HepG2 (cell line): ENCODE data around the gene SERPINE2. TPM values are rescaled to one million over a fixed set of nuclear protein-coding genes. Genes with fewer than 3 reads are reported as not detected.

Experiments used
- GATAD2A ChIP-seq: IDR thresholded peaks from 2 replicates; pipeline ENCODE4 v1.6.1; 2016
- HOXA9 ChIP-seq: sonication (generic); formaldehyde crosslinking; IDR thresholded peaks from 2 replicates; pipeline ENCODE4 v1.8.1; 2022; ENCODE audit warnings: missing genetic modification reagents, mild to moderate bottlenecking, moderate library complexity, borderline replicate concordance
- IRF1 ChIP-seq: sonication (generic); formaldehyde crosslinking; IDR thresholded peaks from 2 replicates; pipeline ENCODE4 v1.4.0; 2020; ENCODE audit warnings: low read depth, mild to moderate bottlenecking, missing genetic modification reagents
- KAT8 ChIP-seq: IDR thresholded peaks from 2 replicates; pipeline ENCODE4 v1.6.1; 2016; ENCODE audit warnings: missing genetic modification reagents, missing compliant biosample characterization
- KLF11 ChIP-seq: IDR thresholded peaks from 2 replicates; pipeline ENCODE4 v1.6.1; 2016; ENCODE audit warnings: missing compliant biosample characterization
- KLF16 ChIP-seq, 2 experiments: sonication (generic) in 1 of 2; formaldehyde crosslinking in 1 of 2; IDR thresholded peaks; 2 replicates each; pipeline versions ENCODE4 v1.6.1 to v1.8.0; 2016 to 2023; ENCODE audit warnings: missing genetic modification reagents in 2 of 2, missing compliant biosample characterization in 1 of 2
- MXD3 ChIP-seq: IDR thresholded peaks from 2 replicates; pipeline ENCODE4 v1.6.1; 2016; ENCODE audit warnings: mild to moderate bottlenecking, missing biosample characterization, missing genetic modification reagents
- SOX5 ChIP-seq: IDR thresholded peaks from 2 replicates; pipeline ENCODE4 v1.6.1; 2016; ENCODE audit warnings: borderline replicate concordance
- SRSF4 ChIP-seq: fragments of 200-400 bp; formaldehyde crosslinking; IDR thresholded peaks from one replicate; pipeline ENCODE4 v1.6.1; 2018; ENCODE audit warnings: mild to moderate bottlenecking, low read depth, low read length, moderate library complexity; ENCODE audit not compliant: poor library complexity, severe bottlenecking
- TFDP1 ChIP-seq: IDR thresholded peaks from 2 replicates; pipeline ENCODE4 v1.6.1; 2016; ENCODE audit warnings: missing compliant biosample characterization, missing genetic modification reagents, borderline replicate concordance
- TRAFD1 ChIP-seq: sonication (generic); formaldehyde crosslinking; IDR thresholded peaks from 2 replicates; pipeline ENCODE4 v1.5.1; 2020; ENCODE audit warnings: missing genetic modification reagents, mild to moderate bottlenecking, borderline replicate concordance
- ZNF263 ChIP-seq: sonication (generic); formaldehyde crosslinking; IDR thresholded peaks from 2 replicates; pipeline ENCODE4 v1.4.0; 2020; ENCODE audit warnings: missing genetic modification reagents
- ZNF337 ChIP-seq: sonication (generic); formaldehyde crosslinking; IDR thresholded peaks from 2 replicates; pipeline ENCODE4 v1.5.1; 2020; ENCODE audit warnings: missing genetic modification reagents, low read depth, mild to moderate bottlenecking, borderline replicate concordance
- ZNF33B ChIP-seq: sonication (generic); formaldehyde crosslinking; IDR thresholded peaks from 2 replicates; pipeline ENCODE4 v1.5.1; 2020; ENCODE audit warnings: mild to moderate bottlenecking, missing genetic modification reagents
- ZNF644 ChIP-seq: IDR thresholded peaks from 2 replicates; pipeline ENCODE4 v1.6.1; 2016; ENCODE audit warnings: low read depth
- ZNF687 ChIP-seq: sonication (generic); formaldehyde crosslinking; IDR thresholded peaks from 2 replicates; pipeline ENCODE4 v1.5.1; 2020; ENCODE audit warnings: mild to moderate bottlenecking, missing genetic modification reagents, moderate library complexity
- ZNF773 ChIP-seq: sonication (generic); formaldehyde crosslinking; IDR thresholded peaks from 2 replicates; pipeline ENCODE4 v1.4.0; 2020; ENCODE audit warnings: missing genetic modification reagents, borderline replicate concordance
- ZNF800 ChIP-seq: sonication (generic); formaldehyde crosslinking; IDR thresholded peaks from 2 replicates; pipeline ENCODE4 v1.4.0; 2020; ENCODE audit warnings: missing genetic modification reagents
- polyA plus RNA-seq, 8 experiments: library from polyadenylated mRNA; depleted of rRNA in 3 of 8; stranded (reverse) in 7 of 8; unstranded in 1 of 8; fragments of >200 nt; fragmentation: Illumina TruSeq in 4 of 8; extraction: Trizol in 4 of 8; gene quantifications; 2 replicates each; pipeline versions ENCODE4 v1.2.1 to v1.2.3, GENCODE V29; 2011 to 2016; ENCODE audit warnings: low read depth in 4 of 8, missing spikeins in 1 of 8, mixed read lengths in 1 of 8; ENCODE audit not compliant: insufficient read depth in 1 of 8
- total RNA-seq, 5 experiments: library from RNA; depleted of rRNA; stranded (reverse); fragments of >200 nt; fragmentation: Illumina TruSeq; extraction: Trizol; gene quantifications; 2 replicates each; pipeline ENCODE4 v1.2.3, GENCODE V29; 2016; ENCODE audit warnings: low read depth in 1 of 5

SERPINE2 gene
- total and polyA plus RNA-seq, 2 of the 13 experiments (the other 11 are each of a cell fraction or from before 2014, with no cell fraction given): 7.9 to 18.1 TPM

- peak; percentile 57 for TF ChIP-seq SRSF4
- peak; percentile 73; the same call in 1 of the 2 replicates for TF ChIP-seq KLF11 (CRISPR knock-in tag)
- TF ChIP-seq MXD3 (CRISPR knock-in tag): peak; percentile 99
- 0 out of 2 replicates have a peak, but pooled peaks have one; percentile 64 for TF ChIP-seq ZNF644 (CRISPR knock-in tag)
- peak; percentile 52; the same call in 1 of the 2 replicates for TF ChIP-seq GATAD2A (CRISPR knock-in tag)
- no peak for TF ChIP-seq IRF1 (CRISPR knock-in tag)
- peak; percentile 36; the same call in 1 of the 2 replicates for TF ChIP-seq ZNF773 (CRISPR knock-in tag)
- TF ChIP-seq ZNF800 (CRISPR knock-in tag): peak; percentile 91
- TF ChIP-seq HOXA9 (CRISPR knock-in tag): peak; percentile 94
- peak; percentile 55 to 98; a peak in 2 of 4 replicates for TF ChIP-seq KLF16 (CRISPR knock-in tag; IDR thresholded peaks at IDR 0.05)
- peak; percentile 94 for TF ChIP-seq KAT8 (CRISPR knock-in tag)
- TF ChIP-seq ZNF687: peak; percentile 88
- peak; percentile 96 for TF ChIP-seq ZNF33B
- TF ChIP-seq SOX5 (CRISPR knock-in tag): peak; percentile 68
- TF ChIP-seq ZNF263 (CRISPR knock-in tag): peak; percentile 87
- 0 out of 2 replicates have a peak, but pooled peaks have one; percentile 51 for TF ChIP-seq TRAFD1 (CRISPR knock-in tag)
- peak; percentile 75; the same call in 1 of the 2 replicates for TF ChIP-seq ZNF337 (CRISPR knock-in tag)
- TF ChIP-seq TFDP1: peak; percentile 83; the same call in 1 of the 2 replicates
Measured at GRCh38 chr2:223944703-223945531, 94.2 kb downstream of the SERPINE2 start, which contains the start of gene WDFY1 (continued).
